ENCODE results near the gene SMYD1. TPM values are rescaled to one million over a fixed set of nuclear protein-coding genes. Genes with fewer than 3 reads are reported as not detected.

Gene SMYD1
- total RNA-seq, 3 donors from 2014 or later: 1.0 to 10.7 TPM; not detected in 1

GRCh38 chr2:88160517-88160916 lies 92.9 kb downstream of the SMYD1 start:
- intact Hi-C loops (cut with DNase I, micrococcal nuclease): loop anchor here in 1 of 2 donors (10.0 kb wide), 1 partner anchor 96 kb away; the partner anchor contains the start of gene SMYD1
- no peaks in the 10 kb centered on the region for H3K9me3 ChIP-seq
- no peaks in the 10 kb centered on the region for H3K36me3 ChIP-seq (ENCODE audit: low read depth)
- no peak overlapping the region for H3K4me3 ChIP-seq
- H3K4me1 ChIP-seq (ENCODE audit: low read depth): peaks cover 3% of the 10 kb centered on the region
- DNase-seq (no peak), ATAC-seq (no peak)
- TF ChIP-seq CTCF (IDR thresholded peaks at IDR 0.05): no peak

- intact Hi-C loops (cut with DNase I, micrococcal nuclease): loop anchor here in 1 of 2 donors (10.0 kb wide), 1 partner anchor 97 kb away; the partner anchor contains the start of gene SMYD1
- Histone ChIP-seq H3K4me3 (no peak overlapping the region), H3K9me3 (no peaks in the 10 kb centered on the region), H3K36me3 (ENCODE audit: low read depth) (no peaks in the 10 kb centered on the region), H3K4me1 (ENCODE audit: low read depth) (peaks cover 3% of the 10 kb centered on the region)
- DNase-seq (no peak), ATAC-seq (no peak)
- no peak for TF ChIP-seq CTCF (IDR thresholded peaks at IDR 0.05)
Observed at GRCh38 chr2:88161446-88162244, 94.0 kb downstream of the SMYD1 start.

Small RNA genes lying within 50 kb of the gene (microRNA-seq; reads per million reads assigned to microRNA genes)
- gene MIR4780: not detected

Other genes starting within 250 kb of the SMYD1 start
- gene RGPD2, start 242.0 kb upstream of the SMYD1 start, total RNA-seq: 1 to 10 TPM; 1.6 to 8.5 (median 1.7) TPM
- 1 to 10 TPM; 2.9 to 4.7 (median 2.9) TPM for gene RNU2-63P, start 51.3 kb upstream of the SMYD1 start, total RNA-seq
- 10 to 100 TPM; 37.2 to 41.5 (median 40.7) TPM for gene KRCC1, start 12.0 kb upstream of the SMYD1 start, total RNA-seq
- gene FABP1, start 60.2 kb downstream of the SMYD1 start, total RNA-seq: 1,000 to 10,000 TPM in 2 of 3 donors, 100 to 1,000 TPM in 1; 768 to 5,199 (median 1,319) TPM
- gene THNSL2, start 102.5 kb downstream of the SMYD1 start, total RNA-seq: 10 to 100 TPM; 16.8 to 33.3 (median 16.8) TPM